HG02938 (cell line): ENCODE measurements around the gene NUTM2G.
"Not testable (repeated sequence)": the region's sequence is repeated elsewhere in the genome, so short reads cannot be mapped to it uniquely, and the experiment has no call there.

Experiments
- ATAC-seq: cut with Tn5 transposase; IDR thresholded peaks from one replicate; pipeline ENCODE4 v1.9.1; 2021; ENCODE audit warnings: mild to moderate bottlenecking, moderate library complexity; ENCODE audit not compliant: unreplicated experiment

The NUTM2G gene

GRCh38 chr9:96941628-96942027 lies 13.0 kb downstream of the NUTM2G start:
- ATAC-seq, result not testable (repeated sequence)

GRCh38 chr9:96942181-96942580 lies 13.5 kb downstream of the NUTM2G start:
- ATAC-seq, result not testable (repeated sequence)

- not testable (repeated sequence) for ATAC-seq
Measured at GRCh38 chr9:96949346-96949745, 20.7 kb downstream of the NUTM2G start.

GRCh38 chr9:96950539-96950938 lies 21.9 kb downstream of the NUTM2G start:
- ATAC-seq, result not testable (repeated sequence)

- ATAC-seq, result not testable (repeated sequence)
Measured at GRCh38 chr9:96967591-96967990, 38.9 kb downstream of the NUTM2G start.

- not testable (repeated sequence) for ATAC-seq
Measured at GRCh38 chr9:96972552-96972951, 43.9 kb downstream of the NUTM2G start.

- ATAC-seq, result not testable (repeated sequence)
Measured at GRCh38 chr9:96974037-96974436, 45.4 kb downstream of the NUTM2G start.

- ATAC-seq, result not testable (repeated sequence)
Measured at GRCh38 chr9:96983496-96984122, 55.0 kb downstream of the NUTM2G start.

GRCh38 chr9:96984139-96984538 lies 55.5 kb downstream of the NUTM2G start:
- ATAC-seq, result not testable (repeated sequence)

GRCh38 chr9:96984887-96985286 lies 56.2 kb downstream of the NUTM2G start:
- not testable (repeated sequence) for ATAC-seq
